ENCODE results near the gene MAP2K2. TPM values are rescaled to one million over a fixed set of nuclear protein-coding genes. Genes with fewer than 3 reads are reported as not detected.

Gene MAP2K2
- total and polyA plus RNA-seq, 11 donors = 95.3 to 204 (median 118) TPM

DNA sequence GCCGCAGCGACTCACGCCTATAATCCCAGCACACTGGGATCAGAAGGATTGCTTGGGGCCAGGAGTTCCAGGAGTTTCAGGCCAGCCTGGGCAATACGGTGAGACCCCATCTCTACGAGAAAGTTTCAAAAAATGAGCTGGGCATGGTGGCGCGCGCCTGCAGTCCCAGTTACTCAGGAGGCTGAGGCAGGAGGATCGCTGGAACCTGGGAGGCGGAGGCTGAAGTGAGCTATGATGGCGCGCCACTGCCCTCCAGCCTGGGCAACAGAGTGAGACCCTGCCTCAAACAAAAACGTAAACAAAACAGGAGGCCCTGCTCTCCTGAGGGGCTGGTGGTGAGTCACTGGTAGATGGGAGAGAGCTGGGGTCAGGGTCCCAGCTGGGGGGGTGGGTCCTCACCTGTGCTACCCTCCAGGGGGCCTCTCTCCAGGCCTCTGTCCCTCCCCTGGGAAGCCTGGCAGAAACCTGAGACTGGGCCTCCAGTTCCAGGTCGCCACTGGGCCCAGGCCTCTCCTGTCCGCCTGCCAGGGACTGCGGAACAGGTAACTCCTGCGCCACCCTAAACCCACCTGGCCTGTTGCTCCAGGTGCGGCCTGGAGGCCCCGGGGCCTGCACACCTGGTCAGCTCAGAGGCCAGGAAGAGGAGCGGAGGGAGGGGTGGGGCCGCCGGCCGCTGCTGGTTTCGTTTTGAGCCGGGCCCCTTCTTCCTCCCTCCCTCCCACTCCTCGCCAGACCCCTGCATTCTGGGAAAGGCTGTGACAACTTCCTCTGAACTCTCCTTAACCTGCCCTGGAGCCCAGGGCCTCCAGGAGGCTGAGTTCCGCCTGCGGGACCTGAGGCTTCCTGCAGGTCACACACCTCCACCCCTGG is 40.0 kb downstream of the MAP2K2 start:
- Histone ChIP-seq H3K27ac (peak overlapping the region in 6 of 12 donors; percentile 11 to 76 (median 56)), H3K4me1 (peaks cover 0 to 51% (median 4%) of the 10 kb centered on the region in 12 donors), H3K4me3 (peak overlapping the region in 9 of 12 donors; percentile 15 to 49 (median 28)), H3K27me3 (no peaks in the 10 kb centered on the region), H3K36me3 (peaks cover 0 to 4% (median 0%) of the 10 kb centered on the region in 9 donors), H3K9me3 (no peaks in the 10 kb centered on the region)
- ATAC-seq = peak in 3 of 4 donors; percentile 13 to 79 (median 46)
- intact Hi-C loops (cut with DNase I) = no loop called here
- peak in 2 of 5 donors; percentile 25 to 58 for DNase-seq
- 63 to 71% (median 64%) methylated on average over 27 to 28 of the region's 28 CpGs for WGBS, 4 donors
- TF ChIP-seq POLR2A (IDR thresholded peaks at IDR 0.05) = no peak
- TF ChIP-seq, protein P1, sequence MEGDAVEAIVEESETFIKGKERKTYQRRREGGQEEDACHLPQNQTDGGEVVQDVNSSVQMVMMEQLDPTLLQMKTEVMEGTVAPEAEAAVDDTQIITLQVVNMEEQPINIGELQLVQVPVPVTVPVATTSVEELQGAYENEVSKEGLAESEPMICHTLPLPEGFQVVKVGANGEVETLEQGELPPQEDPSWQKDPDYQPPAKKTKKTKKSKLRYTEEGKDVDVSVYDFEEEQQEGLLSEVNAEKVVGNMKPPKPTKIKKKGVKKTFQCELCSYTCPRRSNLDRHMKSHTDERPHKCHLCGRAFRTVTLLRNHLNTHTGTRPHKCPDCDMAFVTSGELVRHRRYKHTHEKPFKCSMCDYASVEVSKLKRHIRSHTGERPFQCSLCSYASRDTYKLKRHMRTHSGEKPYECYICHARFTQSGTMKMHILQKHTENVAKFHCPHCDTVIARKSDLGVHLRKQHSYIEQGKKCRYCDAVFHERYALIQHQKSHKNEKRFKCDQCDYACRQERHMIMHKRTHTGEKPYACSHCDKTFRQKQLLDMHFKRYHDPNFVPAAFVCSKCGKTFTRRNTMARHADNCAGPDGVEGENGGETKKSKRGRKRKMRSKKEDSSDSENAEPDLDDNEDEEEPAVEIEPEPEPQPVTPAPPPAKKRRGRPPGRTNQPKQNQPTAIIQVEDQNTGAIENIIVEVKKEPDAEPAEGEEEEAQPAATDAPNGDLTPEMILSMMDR (IDR thresholded peaks at IDR 0.05) = no peak

DNA sequence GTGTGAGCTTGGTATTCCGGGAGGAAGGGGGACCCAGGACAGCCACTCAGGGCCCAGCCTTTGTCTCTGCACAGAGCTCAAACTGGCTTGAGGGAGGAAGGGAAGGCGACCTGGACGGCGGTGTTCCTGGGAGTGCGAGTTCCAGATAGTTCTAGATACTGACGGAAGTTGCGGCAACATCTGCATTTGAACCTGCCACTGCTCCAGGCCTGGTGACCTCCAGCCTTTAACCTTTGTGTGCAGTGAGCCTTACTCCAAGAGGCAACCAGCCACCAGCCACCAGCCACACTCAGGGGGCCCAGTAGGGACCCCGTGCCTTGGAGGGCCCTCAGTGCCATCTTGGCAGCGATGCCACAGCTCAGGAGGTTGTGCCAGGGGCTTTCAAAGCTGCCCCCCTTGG is 41.8 kb downstream of the MAP2K2 start:
- Histone ChIP-seq H3K4me3 (no peak overlapping the region), H3K27ac (peak overlapping the region in 4 of 12 donors; percentile 11 to 34 (median 16)), H3K27me3 (no peaks in the 10 kb centered on the region), H3K36me3 (no peaks in the 10 kb centered on the region), H3K9me3 (no peaks in the 10 kb centered on the region), H3K4me1 (peaks cover 0 to 50% (median 15%) of the 10 kb centered on the region in 12 donors)
- DNase-seq = no peak
- 65 to 79% (median 75%) methylated on average over 8 to 9 of the region's 9 CpGs for WGBS, 4 donors
- intact Hi-C loops (cut with DNase I) = no loop called here
- TF ChIP-seq, protein P1 (IDR thresholded peaks at IDR 0.05) = no peak
- TF ChIP-seq POLR2A (IDR thresholded peaks at IDR 0.05) = no peak
- no peak for ATAC-seq

DNA sequence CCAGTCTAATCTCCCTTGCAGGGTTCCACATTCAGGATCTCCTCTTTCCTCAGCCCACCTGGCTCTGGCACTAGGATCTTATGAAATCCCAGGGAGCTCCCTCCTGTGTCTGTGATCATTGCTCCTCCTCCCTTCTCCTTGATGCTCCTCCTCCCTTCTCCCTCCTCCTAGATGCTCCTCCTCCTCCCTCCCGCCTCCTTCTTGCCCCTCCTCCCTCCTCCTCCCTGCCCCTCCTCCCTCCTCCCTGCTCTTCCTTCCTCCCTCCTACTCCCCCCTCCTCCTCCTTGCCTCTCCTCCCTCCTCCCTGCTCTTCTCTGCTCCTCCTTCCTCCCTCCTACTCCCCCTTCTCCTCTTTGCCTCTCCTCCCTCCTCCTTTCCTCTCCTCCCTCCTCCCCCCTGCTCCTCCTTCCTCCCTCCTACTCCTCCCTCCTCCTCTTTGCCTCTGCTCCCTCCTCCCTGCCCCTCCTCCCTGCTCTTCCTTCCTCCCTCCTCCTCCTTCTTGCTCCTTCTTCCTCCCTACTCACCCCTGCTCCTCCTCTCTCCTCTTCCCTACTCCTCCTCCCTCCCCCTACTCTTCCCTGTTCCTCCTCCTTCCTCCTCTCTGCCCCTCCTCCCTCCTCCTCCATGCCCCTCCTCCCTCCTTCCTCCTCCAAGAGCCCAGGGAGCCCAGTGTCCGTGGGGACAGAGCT is 42.3 kb downstream of the MAP2K2 start:
- H3K27me3 ChIP-seq = no peaks in the 10 kb centered on the region
- no peak overlapping the region for H3K4me3 ChIP-seq
- H3K27ac ChIP-seq = peak overlapping the region in 3 of 12 donors; percentile 11 to 17 (median 14)
- H3K36me3 ChIP-seq = no peaks in the 10 kb centered on the region
- DNase-seq = no peak
- no peaks in the 10 kb centered on the region for H3K9me3 ChIP-seq
- WGBS, 4 donors = 20 to 37% (median 30%) methylated on average over 2 of the region's 2 CpGs
- intact Hi-C loops (cut with DNase I) = no loop called here
- peaks cover 0 to 52% (median 19%) of the 10 kb centered on the region in 12 donors for H3K4me1 ChIP-seq
- peak in 1 of 4 donors; percentile 14 for ATAC-seq
- no peak for TF ChIP-seq POLR2A (IDR thresholded peaks at IDR 0.05)
- TF ChIP-seq, protein P1 (IDR thresholded peaks at IDR 0.05) = no peak

DNA sequence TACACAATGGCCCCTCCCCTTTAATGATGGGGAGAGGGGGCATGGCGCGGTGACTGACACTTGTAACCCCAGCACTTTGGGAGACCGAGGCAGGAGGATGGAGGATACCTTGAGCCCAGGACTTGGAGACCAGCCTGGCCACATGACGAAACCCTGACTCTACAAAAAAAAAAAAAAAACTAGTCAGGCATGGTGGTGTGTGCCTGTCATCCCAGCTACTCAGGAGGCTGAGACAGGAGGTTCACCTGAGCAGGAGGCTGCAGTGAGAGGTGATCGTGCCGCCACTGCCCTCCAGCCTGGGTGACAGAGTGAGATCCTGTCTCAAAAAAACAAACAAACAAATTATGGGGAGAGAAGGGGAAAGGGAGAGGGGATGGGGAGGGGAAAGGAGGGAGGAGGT is 43.4 kb downstream of the MAP2K2 start:
- DNase-seq (no peak), ATAC-seq (no peak)
- 70 to 84% (median 76%) methylated on average over 6 of the region's 6 CpGs for WGBS, 4 donors
- Histone ChIP-seq H3K4me1 (peaks cover 0 to 57% (median 19%) of the 10 kb centered on the region in 12 donors), H3K27me3 (no peaks in the 10 kb centered on the region), H3K27ac (no peak overlapping the region), H3K36me3 (no peaks in the 10 kb centered on the region), H3K4me3 (no peak overlapping the region), H3K9me3 (no peaks in the 10 kb centered on the region)
- TF ChIP-seq POLR2A (IDR thresholded peaks at IDR 0.05) = no peak
- TF ChIP-seq, protein P1 (IDR thresholded peaks at IDR 0.05) = no peak
- intact Hi-C loops (cut with DNase I) = no loop called here
